Neutrophil (primary cell): ENCODE data around the gene NPAS1.

Experiments used
- H3K27ac ChIP-seq: fragments of 200-600 bp; sonication (generic); 2 replicates; pipeline ENCODE4 v1.5.1; 2016; ENCODE audit warnings: mild to moderate bottlenecking, moderate library complexity
- H3K27me3 ChIP-seq: fragments of 200-600 bp; sonication (generic); 2 replicates; pipeline ENCODE4 v1.6.0; 2016; ENCODE audit warnings: mild to moderate bottlenecking
- H3K36me3 ChIP-seq: fragments of 200-600 bp; sonication (generic); 2 replicates; pipeline ENCODE4 v1.5.1; 2017
- H3K4me1 ChIP-seq, 2 experiments: fragments of 200-600 bp in 1 of 2; sonication (generic) in 1 of 2; 1 replicate in 1 of 2; 2 replicates in 1 of 2; pipeline versions ENCODE4 v1.5.1 to v1.6.1; 2013 to 2016; ENCODE audit warnings: low read depth in 1 of 2, low read length in 1 of 2, mild to moderate bottlenecking in 1 of 2, moderate library complexity in 1 of 2; ENCODE audit not compliant: control insufficient read depth in 1 of 2, insufficient read depth in 1 of 2
- H3K4me3 ChIP-seq, 2 experiments: fragments of 200-600 bp in 1 of 2; sonication (generic) in 1 of 2; 1 replicate in 1 of 2; 2 replicates in 1 of 2; pipeline ENCODE4 v1.5.1; 2013 to 2016; ENCODE audit warnings: low read depth in 1 of 2, low read length in 1 of 2, mild to moderate bottlenecking in 1 of 2, moderate library complexity in 1 of 2
- H3K9me3 ChIP-seq: fragments of 200-600 bp; sonication (generic); 2 replicates; pipeline ENCODE4 v1.5.1; 2016
- TF ChIP-seq, protein P1 (sequence below): fragments of 200-600 bp; sonication (generic); IDR thresholded peaks from 2 replicates; pipeline ENCODE4 v1.5.1; 2016; ENCODE audit warnings: antibody characterized with exemption

NPAS1 gene

DNA sequence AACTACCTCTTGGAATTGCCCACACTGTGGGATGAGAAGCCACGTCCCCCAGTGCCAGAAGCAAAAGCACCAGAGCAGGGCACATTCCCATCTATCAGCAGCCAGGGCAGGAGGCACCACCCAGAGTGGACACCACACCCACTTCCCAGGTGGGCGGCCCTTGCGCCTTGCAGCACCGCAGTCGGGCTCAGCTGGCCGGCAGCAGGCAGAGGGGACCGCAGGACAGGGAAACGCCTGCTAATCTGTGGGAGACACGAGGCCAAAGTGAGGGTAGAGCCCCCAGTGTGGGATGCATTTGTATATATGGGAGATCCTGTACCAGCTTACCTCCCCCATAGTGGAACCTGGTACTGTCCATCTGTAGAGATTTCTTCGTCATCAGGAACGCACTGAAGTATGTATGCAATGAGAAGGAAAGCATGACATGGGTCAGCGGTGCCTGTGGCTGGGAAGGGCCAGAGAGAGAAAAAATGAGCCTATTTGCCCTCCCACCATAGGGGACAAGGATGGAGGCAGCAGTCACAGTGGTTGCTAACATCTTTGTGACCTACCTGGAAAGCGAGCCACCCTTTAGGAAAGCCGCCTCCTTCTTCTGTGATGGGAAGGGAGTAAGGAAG, 30.9 kb upstream of the NPAS1 start:
- H3K4me3 ChIP-seq, result no peak overlapping the region
- H3K27ac ChIP-seq, result no peak overlapping the region
- H3K4me1 ChIP-seq, result no peaks in the 10 kb centered on the region
- H3K9me3 ChIP-seq, result no peaks in the 10 kb centered on the region
- TF ChIP-seq, protein P1, sequence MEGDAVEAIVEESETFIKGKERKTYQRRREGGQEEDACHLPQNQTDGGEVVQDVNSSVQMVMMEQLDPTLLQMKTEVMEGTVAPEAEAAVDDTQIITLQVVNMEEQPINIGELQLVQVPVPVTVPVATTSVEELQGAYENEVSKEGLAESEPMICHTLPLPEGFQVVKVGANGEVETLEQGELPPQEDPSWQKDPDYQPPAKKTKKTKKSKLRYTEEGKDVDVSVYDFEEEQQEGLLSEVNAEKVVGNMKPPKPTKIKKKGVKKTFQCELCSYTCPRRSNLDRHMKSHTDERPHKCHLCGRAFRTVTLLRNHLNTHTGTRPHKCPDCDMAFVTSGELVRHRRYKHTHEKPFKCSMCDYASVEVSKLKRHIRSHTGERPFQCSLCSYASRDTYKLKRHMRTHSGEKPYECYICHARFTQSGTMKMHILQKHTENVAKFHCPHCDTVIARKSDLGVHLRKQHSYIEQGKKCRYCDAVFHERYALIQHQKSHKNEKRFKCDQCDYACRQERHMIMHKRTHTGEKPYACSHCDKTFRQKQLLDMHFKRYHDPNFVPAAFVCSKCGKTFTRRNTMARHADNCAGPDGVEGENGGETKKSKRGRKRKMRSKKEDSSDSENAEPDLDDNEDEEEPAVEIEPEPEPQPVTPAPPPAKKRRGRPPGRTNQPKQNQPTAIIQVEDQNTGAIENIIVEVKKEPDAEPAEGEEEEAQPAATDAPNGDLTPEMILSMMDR, result no peak
- H3K36me3 ChIP-seq, result peaks cover 52% of the 10 kb centered on the region
- H3K27me3 ChIP-seq, result no peaks in the 10 kb centered on the region

DNA sequence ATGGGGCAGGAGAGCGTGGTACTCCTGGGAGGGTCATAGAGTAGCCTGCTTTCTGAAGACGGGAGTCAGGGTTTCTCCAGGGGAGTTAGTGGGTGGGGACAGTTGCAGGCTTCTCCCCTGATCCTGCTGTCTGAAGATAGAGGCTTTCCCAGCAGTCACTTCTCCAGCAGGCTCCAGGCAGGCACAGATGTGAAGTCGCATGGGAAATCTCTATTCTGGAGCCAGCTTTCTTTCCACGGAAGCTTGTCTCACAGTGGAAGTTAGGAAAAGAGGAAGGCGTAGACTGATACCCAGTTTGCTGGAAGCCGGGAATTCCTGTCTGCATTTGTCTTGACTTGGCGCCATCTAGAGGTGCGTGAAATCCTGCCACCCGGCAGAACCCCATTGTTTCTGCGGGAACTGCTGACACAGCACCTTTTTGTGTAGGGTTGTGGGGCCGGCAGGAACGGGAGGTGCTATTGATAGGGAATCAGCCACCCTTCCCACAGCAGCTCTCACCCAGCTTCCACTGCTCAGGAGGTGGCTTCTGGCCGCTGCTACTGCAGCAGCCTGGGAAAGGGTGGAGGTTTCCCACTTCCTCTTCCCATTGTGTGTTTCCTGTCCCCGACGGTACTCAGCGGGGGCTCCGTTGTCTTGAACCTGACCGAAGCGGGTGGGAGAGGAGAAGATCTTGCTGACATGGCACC, 28.5 kb upstream of the NPAS1 start:
- TF ChIP-seq, protein P1, result no peak
- Histone ChIP-seq H3K4me1 (no peaks in the 10 kb centered on the region), H3K36me3 (peaks cover 68% of the 10 kb centered on the region), H3K4me3 (no peak overlapping the region), H3K27me3 (no peaks in the 10 kb centered on the region), H3K27ac (no peak overlapping the region), H3K9me3 (no peaks in the 10 kb centered on the region)

DNA sequence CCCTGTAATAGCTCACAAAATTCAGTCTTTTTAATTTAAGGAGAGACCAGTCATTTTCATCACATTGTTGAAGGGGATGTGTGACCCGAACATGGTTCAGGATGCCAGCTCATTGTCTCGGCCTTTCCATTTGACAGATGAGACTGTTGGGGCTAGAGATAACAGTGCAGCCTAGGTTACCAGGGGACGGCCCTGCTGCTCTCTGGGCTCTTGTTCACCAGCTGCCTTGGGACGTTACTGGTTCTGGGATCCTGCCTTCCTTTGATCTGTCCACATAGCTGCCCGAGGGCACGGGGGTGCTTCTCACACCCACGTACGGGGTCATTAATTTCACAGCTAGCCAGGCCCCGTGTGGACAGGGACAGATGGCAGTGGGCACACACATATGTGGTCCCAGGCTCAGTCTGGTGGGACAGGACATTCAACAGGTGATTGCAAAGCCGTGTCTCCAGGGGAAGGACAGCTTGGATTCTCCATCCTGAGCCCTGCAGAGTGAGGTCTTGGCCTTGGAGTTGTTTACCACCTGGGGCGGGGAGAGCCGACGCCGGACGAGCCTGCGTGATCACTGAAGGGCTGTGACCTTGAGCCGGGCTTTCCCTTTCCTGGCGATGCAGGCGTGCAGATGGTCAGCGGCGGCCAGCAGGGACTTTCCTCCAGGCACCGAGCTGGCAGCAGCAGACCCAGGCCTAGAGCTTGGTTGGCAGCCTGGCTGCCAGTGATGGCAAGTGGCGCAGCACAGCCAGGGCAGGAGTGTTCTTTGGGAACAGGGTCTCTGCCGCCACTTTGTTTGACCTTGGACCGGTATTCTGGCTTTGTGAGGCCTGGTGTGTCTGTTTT, 26.7 kb upstream of the NPAS1 start:
- no peaks in the 10 kb centered on the region for H3K27me3 ChIP-seq
- TF ChIP-seq, protein P1, result no peak
- no peak overlapping the region for H3K4me3 ChIP-seq
- H3K9me3 ChIP-seq, result no peaks in the 10 kb centered on the region
- H3K36me3 ChIP-seq, result peaks cover 79% of the 10 kb centered on the region
- no peaks in the 10 kb centered on the region for H3K4me1 ChIP-seq
- H3K27ac ChIP-seq, result no peak overlapping the region

DNA sequence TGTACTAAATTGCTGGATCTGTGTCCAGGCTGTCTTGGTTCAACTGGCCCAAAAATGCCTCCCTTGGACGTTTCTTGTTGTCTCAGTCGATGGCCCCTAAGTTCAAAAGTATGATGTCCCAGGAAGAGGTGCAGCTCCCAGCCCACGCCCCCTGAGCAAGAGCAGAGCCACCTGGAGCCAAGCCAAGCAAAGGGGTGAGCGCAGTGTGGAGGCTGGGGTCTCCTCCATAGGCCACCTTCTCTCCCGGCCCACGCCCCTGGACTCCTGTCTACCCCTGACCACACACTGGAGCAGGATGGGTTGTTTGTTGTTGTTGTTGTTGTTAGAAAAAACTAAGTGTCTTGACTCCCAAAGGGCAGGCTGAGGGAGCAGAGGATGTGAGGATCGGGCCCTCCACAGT, 26.0 kb upstream of the NPAS1 start:
- H3K36me3 ChIP-seq, result peaks cover 79% of the 10 kb centered on the region
- no peaks in the 10 kb centered on the region for H3K27me3 ChIP-seq

DNA sequence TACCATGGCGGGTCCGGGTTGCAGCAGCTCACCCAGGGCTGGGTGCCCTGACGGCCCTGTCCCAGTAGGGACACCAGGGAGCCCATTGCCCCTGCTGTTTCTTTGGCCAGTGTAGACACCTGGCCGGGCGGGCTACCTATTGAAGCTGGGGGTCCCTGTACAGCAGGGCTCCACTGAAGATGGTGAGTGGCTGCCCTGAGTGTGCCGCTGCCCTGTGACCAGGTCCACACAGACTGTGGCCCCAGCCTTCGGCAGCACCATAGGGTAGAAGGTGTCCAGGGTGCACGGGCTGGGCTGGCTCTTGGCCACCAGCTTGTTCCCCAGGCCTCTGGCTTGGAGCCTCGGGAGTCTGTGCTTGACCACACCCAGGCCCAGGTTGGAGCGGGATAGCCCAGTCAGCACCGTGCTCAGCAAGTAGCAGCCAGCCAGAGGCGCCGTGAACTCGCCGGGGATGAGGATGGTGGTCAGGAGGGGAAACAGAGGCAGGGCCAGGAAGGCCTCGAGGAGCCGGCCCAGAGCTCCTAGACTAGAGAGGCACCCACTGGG, 25.4 kb upstream of the NPAS1 start:
- H3K9me3 ChIP-seq, result no peaks in the 10 kb centered on the region
- no peaks in the 10 kb centered on the region for H3K27me3 ChIP-seq
- H3K4me3 ChIP-seq, result no peak overlapping the region
- H3K4me1 ChIP-seq, result no peaks in the 10 kb centered on the region
- H3K27ac ChIP-seq, result no peak overlapping the region
- H3K36me3 ChIP-seq, result peaks cover 79% of the 10 kb centered on the region
- TF ChIP-seq, protein P1, result no peak

More for the DNA sequence above, 26.0 kb upstream of the NPAS1 start:
- Histone ChIP-seq H3K4me3 (no peak overlapping the region), H3K4me1 (no peaks in the 10 kb centered on the region), H3K27ac (no peak overlapping the region), H3K9me3 (no peaks in the 10 kb centered on the region)
- TF ChIP-seq, protein P1, result no peak
